HG03575 (cell line): ENCODE measurements around the gene ARID5A.

Experiments
- ATAC-seq: cut with Tn5 transposase; IDR thresholded peaks from one replicate; pipeline ENCODE4 v1.9.1; 2021; ENCODE audit not compliant: unreplicated experiment, insufficient number of reproducible peaks, low FRiP score; ENCODE audit errors: extremely low read depth

Gene ARID5A

GRCh38 chr2:96525211-96525507 lies 11.4 kb upstream of the ARID5A start:
- ATAC-seq: no peak

GRCh38 chr2:96526101-96526591 lies 10.4 kb upstream of the ARID5A start:
- ATAC-seq: no peak

- no peak for ATAC-seq
These were observed 9.8 kb upstream of the ARID5A start for GRCh38 chr2:96526615-96527285.

GRCh38 chr2:96527286-96528005 lies 9.1 kb upstream of the ARID5A start:
- ATAC-seq: no peak

- no peak for ATAC-seq
These were observed 8.4 kb upstream of the ARID5A start for GRCh38 chr2:96528006-96528699.

- no peak for ATAC-seq
These were observed 7.7 kb upstream of the ARID5A start for GRCh38 chr2:96528700-96529375.

- no peak for ATAC-seq
These were observed 7.0 kb upstream of the ARID5A start for GRCh38 chr2:96529376-96530143.

GRCh38 chr2:96530144-96530430 lies 6.5 kb upstream of the ARID5A start:
- no peak for ATAC-seq

GRCh38 chr2:96530474-96531357 lies 5.8 kb upstream of the ARID5A start:
- no peak for ATAC-seq

GRCh38 chr2:96531366-96531765 lies 5.2 kb upstream of the ARID5A start:
- no peak for ATAC-seq

GRCh38 chr2:96531872-96532505 lies 4.6 kb upstream of the ARID5A start:
- no peak for ATAC-seq

GRCh38 chr2:96532641-96533291 lies 3.8 kb upstream of the ARID5A start:
- ATAC-seq: no peak

- no peak for ATAC-seq
These were observed 3.1 kb upstream of the ARID5A start for GRCh38 chr2:96533292-96534073.

- ATAC-seq: no peak
These were observed 2.4 kb upstream of the ARID5A start for GRCh38 chr2:96534141-96534540.

GRCh38 chr2:96534701-96535181 lies 1.8 kb upstream of the ARID5A start:
- ATAC-seq: no peak

- no peak for ATAC-seq
These were observed 1.2 kb upstream of the ARID5A start for GRCh38 chr2:96535331-96535730.
